PC-9 (cell line): ENCODE results near the gene CYP1A1.

Experiments
- EZH2 ChIP-seq: fragments of 200-600 bp; sonication (generic); IDR thresholded peaks from 2 replicates; pipeline ENCODE4 v1.8.0; 2017; ENCODE audit warnings: antibody characterized with exemption, low read depth
- TF ChIP-seq, protein P1 (sequence below): fragments of 200-600 bp; sonication (generic); conservative IDR thresholded peaks from 2 replicates; pipeline ENCODE4 v1.6.1; 2017; ENCODE audit warnings: mixed run types, antibody characterized with exemption, mild to moderate bottlenecking, moderate library complexity

DNA sequence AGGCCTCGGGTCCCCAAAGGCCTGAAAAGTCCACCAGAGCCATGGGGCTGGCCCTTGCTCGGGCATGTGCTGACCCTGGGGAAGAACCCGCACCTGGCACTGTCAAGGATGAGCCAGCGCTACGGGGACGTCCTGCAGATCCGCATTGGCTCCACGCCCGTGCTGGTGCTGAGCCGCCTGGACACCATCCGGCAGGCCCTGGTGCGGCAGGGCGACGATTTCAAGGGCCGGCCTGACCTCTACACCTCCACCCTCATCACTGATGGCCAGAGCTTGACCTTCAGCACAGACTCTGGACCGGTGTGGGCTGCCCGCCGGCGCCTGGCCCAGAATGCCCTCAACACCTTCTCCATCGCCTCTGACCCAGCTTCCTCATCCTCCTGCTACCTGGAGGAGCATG is 24.5 kb upstream of the CYP1A1 start:
- TF ChIP-seq, protein P1, sequence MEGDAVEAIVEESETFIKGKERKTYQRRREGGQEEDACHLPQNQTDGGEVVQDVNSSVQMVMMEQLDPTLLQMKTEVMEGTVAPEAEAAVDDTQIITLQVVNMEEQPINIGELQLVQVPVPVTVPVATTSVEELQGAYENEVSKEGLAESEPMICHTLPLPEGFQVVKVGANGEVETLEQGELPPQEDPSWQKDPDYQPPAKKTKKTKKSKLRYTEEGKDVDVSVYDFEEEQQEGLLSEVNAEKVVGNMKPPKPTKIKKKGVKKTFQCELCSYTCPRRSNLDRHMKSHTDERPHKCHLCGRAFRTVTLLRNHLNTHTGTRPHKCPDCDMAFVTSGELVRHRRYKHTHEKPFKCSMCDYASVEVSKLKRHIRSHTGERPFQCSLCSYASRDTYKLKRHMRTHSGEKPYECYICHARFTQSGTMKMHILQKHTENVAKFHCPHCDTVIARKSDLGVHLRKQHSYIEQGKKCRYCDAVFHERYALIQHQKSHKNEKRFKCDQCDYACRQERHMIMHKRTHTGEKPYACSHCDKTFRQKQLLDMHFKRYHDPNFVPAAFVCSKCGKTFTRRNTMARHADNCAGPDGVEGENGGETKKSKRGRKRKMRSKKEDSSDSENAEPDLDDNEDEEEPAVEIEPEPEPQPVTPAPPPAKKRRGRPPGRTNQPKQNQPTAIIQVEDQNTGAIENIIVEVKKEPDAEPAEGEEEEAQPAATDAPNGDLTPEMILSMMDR: no peak
- TF ChIP-seq EZH2: no peak
